ENCODE measurements around the gene GALNT14.

Gene GALNT14

GRCh38 chr2:31134480-31134879, 3.8 kb downstream of the GALNT14 start:
- no peak for DNase-seq

GRCh38 chr2:31132786-31133185, 5.5 kb downstream of the GALNT14 start:
- no peak for DNase-seq

- DNase-seq, result no peak
These were observed 6.4 kb downstream of the GALNT14 start for GRCh38 chr2:31131871-31132270.

- DNase-seq, result no peak
These were observed 8.7 kb downstream of the GALNT14 start for GRCh38 chr2:31129375-31130171.

- no peak for DNase-seq
These were observed 10.3 kb downstream of the GALNT14 start for GRCh38 chr2:31127931-31128330.

GRCh38 chr2:31125918-31126695, 12.1 kb downstream of the GALNT14 start:
- no peak for DNase-seq

GRCh38 chr2:31124904-31125303, 13.3 kb downstream of the GALNT14 start:
- DNase-seq, result no peak

- DNase-seq, result no peak
These were observed 16.1 kb downstream of the GALNT14 start for GRCh38 chr2:31122133-31122532.

GRCh38 chr2:31113765-31114164, 24.5 kb downstream of the GALNT14 start:
- DNase-seq, result no peak

GRCh38 chr2:31112544-31112943, 25.7 kb downstream of the GALNT14 start:
- no peak for DNase-seq

GRCh38 chr2:31110998-31111397, 27.2 kb downstream of the GALNT14 start:
- DNase-seq, result no peak

GRCh38 chr2:31110431-31110830, 27.8 kb downstream of the GALNT14 start:
- no peak for DNase-seq

GRCh38 chr2:31109633-31110192, 28.5 kb downstream of the GALNT14 start:
- DNase-seq, result no peak

- DNase-seq, result no peak
These were observed 29.5 kb downstream of the GALNT14 start for GRCh38 chr2:31108561-31109286.

- no peak for DNase-seq
These were observed 30.5 kb downstream of the GALNT14 start for GRCh38 chr2:31107591-31108300.

GRCh38 chr2:31101701-31102100, 36.5 kb downstream of the GALNT14 start:
- DNase-seq, result no peak

GRCh38 chr2:31097962-31098613, 40.2 kb downstream of the GALNT14 start:
- DNase-seq, result no peak

- DNase-seq, result no peak
These were observed 48.1 kb downstream of the GALNT14 start for GRCh38 chr2:31090188-31090587.

GRCh38 chr2:31089645-31090044, 48.6 kb downstream of the GALNT14 start:
- no peak for DNase-seq

GRCh38 chr2:31088504-31089195, 49.6 kb downstream of the GALNT14 start:
- DNase-seq, result no peak

GRCh38 chr2:31087491-31087890, 50.7 kb downstream of the GALNT14 start:
- DNase-seq, result no peak
